Measurements from ENCODE around the gene PRDM13.
"Not testable (repeated sequence)": the region's sequence is repeated elsewhere in the genome, so short reads cannot be mapped to it uniquely, and the experiment has no call there.

Gene PRDM13

GRCh38 chr6:99617131-99617530 lies 10.5 kb downstream of the PRDM13 start:
- no peak for FAIRE-seq

DNA sequence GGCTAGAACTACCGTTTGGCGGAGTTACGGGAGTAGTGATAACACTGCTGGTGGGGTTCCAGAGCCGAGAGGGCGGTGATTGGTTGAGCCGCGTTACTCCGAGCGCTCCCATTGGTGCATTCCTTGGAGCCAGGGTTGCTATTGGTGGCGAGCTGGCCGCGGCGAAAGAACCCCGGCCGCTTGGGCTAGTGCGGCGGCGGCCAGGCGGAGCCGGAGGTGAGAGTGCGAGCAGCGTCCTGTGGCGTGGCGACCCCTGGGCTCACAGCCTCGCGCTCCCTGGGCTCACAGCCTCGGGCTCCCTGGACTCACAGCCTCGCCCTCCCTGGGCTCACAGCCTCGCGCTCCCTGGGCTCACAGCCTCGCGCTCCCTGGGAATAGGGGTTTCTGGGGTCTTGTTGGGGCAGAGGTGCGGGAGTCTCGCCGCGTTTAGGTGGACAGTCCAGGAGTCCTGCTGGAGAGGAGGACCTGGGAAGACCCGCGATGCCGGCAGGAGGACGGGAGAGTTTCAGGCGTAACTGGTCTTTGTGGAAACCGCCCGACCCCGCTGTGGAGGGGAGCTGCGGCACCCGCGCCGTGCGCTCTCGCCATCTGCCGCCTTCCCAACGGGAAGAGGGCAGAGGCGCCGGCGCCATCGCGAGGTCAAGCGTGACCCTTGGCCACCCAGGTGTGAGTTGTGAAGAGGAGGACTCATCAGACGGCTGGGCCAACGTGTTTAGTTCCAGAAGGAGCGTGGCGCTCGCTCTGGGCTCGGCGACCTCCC lies 12.2 kb downstream of the PRDM13 start:
- DNase-seq (ENCODE audit: insufficient read length, low spot score) = no peak
- no peak for FAIRE-seq
- TF ChIP-seq CTCF (IDR thresholded peaks at IDR 0.05; ENCODE audit: insufficient read depth, missing control alignments) = no peak

More at GRCh38 chr6:99617131-99617530, 10.5 kb downstream of the PRDM13 start:
- no peak for TF ChIP-seq CTCF (IDR thresholded peaks at IDR 0.05; ENCODE audit: insufficient read depth, missing control alignments)
- DNase-seq (ENCODE audit: insufficient read length, low spot score) = no peak

GRCh38 chr6:99619409-99619762 lies 12.8 kb downstream of the PRDM13 start:
- FAIRE-seq = no peak
- no peak for TF ChIP-seq CTCF (IDR thresholded peaks at IDR 0.05; ENCODE audit: insufficient read depth, missing control alignments)

GRCh38 chr6:99622044-99622443 lies 15.4 kb downstream of the PRDM13 start:
- not testable (repeated sequence) for DNase-seq (ENCODE audit: insufficient read length, low spot score); FAIRE-seq

More at GRCh38 chr6:99619409-99619762, 12.8 kb downstream of the PRDM13 start:
- DNase-seq (ENCODE audit: insufficient read length, low spot score) = no peak

DNA sequence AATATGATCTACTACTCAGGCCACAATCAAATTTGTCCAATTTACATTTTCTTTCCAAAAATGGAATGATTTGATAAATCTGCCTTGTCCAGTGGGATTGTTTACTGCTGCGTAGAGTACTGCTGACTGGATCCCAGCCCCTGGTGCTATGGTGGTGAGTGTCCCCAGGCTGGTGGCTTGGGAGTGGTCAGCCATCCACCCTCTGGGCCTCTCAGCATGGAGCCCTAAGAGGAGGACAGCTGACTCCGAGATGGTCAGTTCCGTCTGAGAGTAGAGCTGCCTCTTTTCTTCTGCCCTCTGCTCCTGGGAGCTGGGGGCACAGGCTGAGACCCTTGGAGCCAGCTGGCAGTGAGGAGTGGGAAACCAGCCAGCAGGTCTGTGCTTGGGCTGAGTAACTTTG lies 22.7 kb downstream of the PRDM13 start:
- TF ChIP-seq CTCF (IDR thresholded peaks at IDR 0.05; ENCODE audit: insufficient read depth, missing control alignments) = no peak
- FAIRE-seq = no peak
- no peak for DNase-seq (ENCODE audit: insufficient read length, low spot score)

DNA sequence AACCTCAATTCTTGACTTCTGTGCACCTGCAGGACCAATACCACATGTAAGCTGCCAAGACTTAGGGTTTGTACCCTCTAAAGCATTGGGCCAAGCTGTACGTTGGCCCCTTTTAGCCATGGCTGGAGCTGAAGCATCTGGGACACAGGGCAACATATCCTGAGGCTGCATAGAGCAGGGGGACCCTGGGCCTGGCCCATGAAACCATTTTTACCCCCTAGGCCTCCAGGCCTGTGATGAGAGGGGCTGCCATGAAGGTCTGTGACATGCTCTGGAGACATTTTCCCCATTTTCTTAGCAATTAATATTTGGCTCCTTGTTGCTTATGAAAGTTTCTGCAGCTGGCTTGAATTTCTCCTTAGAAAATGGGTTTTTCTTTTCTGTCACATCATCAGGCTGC lies 31.0 kb downstream of the PRDM13 start:
- DNase-seq (ENCODE audit: insufficient read length, low spot score) (no peak), FAIRE-seq (no peak)
- TF ChIP-seq CTCF (IDR thresholded peaks at IDR 0.05; ENCODE audit: insufficient read depth, missing control alignments) = no peak

DNA sequence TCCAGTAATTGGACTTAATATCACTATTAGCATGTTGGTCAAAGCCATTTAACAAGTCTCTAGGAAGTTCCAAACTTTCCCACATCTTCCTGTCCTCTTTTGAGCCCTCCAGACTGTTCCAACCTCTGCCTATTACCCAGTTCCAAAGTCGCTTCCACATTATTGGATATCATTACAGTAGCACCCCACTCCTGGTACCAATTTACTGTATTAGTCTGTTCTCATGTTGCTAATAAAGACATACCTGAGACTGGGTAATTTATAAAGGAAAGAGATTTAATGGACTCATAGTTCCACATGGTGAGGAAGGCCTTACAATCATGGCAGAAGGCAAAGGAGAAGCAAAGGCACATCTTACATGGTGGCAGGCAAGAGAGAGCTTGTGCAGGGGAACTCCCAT lies 31.7 kb downstream of the PRDM13 start:
- DNase-seq (ENCODE audit: insufficient read length, low spot score); FAIRE-seq: not testable (repeated sequence)

DNA sequence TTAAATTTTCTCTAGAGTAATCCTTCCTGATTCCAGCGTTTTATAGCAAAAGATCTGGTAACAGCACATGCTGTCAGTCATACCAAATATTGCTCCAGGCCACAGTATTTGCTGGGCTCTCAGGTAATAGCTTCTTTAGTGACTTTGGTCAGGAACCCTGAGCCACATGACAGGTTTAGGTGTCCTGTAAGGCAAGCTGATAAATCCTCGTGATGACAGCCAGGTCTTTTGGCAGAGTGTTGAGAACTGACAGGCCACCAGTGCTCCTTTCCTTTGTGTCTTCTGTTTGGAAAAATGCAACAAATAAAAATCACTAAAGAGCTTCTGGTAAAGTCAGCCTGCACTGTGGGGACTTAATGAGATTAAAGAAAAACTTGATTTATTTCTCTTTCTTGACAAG lies 34.6 kb downstream of the PRDM13 start:
- no peak for TF ChIP-seq CTCF (IDR thresholded peaks at IDR 0.05; ENCODE audit: insufficient read depth, missing control alignments)
- DNase-seq (ENCODE audit: insufficient read length, low spot score) (no peak), FAIRE-seq (no peak)

Measured in D721Med (cell line).